HG02588 (cell line): ENCODE data around the gene RPN1.
"Not testable (repeated sequence)": the region's sequence is repeated elsewhere in the genome, so short reads cannot be mapped to it uniquely, and the experiment has no call there.

Experiments used
- ATAC-seq: cut with Tn5 transposase; IDR thresholded peaks from one replicate; pipeline ENCODE4 v1.9.1; 2021; ENCODE audit warnings: mild to moderate bottlenecking, moderate library complexity; ENCODE audit not compliant: unreplicated experiment

Gene RPN1

DNA sequence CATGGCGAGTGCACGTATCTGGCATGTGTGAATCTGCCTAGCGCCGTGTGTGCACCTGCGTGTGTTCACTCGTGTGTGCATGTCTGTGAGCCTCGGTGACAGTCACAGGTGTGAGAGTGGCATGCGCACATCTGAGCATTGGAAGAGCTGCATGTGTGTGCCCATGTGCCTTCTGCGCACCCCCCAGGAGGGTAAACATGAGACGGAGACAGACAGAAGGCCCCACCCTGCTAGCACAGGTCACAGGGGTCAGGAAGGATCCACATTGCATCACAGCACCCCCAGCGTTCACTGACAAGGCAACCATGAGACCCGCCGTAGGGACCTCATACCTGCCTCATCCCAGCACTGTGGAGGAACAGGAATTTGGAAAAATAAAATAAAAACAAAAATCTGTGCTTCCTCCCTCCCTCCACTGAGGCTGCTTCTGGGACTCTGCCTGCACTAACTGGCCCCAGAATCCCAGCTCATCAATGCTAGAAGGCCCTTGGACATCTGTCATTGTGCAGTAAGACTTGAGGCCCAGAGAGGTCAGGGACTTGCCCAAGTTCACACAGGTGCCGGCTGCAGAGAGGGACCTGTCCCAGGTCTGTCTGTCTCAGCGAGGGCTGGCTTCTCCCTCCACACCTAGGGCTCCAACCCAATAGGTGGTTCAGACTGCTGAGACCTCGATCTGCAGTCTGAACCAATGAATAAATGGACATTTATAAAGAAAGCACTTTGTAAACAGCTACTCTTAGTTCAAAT lies 37.4 kb downstream of the RPN1 start:
- no peak for ATAC-seq

DNA sequence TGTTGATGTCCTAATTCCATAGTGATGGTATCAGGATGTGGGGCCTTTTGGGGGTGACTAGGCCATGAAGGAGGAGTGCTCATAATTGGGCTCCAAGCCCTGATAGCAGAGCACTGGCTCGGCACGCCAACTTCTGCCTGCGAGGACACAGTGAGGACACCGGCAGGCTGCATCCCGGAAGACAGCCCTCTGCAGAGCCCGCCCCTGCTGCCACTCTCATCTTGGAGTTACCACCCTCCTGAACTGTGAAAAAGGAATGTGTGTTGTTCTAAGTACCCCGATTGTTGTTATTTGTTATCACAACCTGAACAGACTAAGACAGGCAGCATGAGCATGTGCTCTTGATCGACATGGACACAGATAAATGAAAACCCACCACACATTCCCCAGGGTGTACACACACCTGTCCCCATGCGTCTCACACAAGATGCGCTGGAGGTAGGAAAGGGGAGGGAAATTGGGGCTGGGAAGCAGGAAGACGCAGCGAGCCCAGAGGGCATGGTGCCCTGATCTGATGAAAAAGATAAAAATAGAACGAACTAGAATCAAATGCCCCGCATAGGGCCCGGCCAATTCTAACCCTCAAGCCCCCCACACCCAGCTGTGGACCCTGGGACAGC lies 40.1 kb downstream of the RPN1 start:
- ATAC-seq, result no peak

DNA sequence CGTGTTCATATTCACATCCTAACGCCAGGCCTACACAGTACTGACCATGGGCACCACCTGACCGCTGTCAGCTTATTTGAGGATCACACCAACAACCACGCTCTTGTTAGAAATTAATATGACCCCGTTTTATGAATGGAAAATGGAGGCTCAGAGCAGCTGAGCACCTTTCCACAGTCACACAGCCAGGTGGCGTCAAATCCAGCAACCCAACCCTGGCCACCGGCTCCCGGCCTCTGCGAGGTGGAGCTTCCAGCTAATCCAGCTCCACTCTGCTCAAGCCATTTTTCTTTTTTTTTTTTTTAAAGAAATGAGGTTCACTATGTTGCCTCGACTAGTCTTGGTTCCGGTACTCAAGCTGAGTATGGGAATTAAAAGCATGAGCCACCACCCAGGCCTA lies 41.3 kb downstream of the RPN1 start:
- ATAC-seq, result no peak

DNA sequence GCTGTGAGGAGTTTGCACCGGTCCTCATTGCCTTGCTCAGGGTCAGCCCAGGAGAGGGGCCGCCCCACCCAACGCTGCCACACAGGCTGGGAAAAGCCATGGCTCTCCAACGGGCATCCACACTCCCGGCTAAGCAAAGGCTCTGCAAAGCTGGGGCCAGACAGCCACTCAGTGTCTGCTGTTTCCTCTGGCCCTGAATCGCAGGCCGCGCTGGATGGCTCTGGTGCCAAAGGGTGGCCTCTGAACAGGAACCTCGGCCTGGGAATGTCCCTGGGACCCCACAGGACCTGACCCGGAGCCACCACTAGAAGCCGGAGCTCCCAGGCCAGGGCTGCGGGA lies 42.9 kb downstream of the RPN1 start:
- no peak for ATAC-seq

DNA sequence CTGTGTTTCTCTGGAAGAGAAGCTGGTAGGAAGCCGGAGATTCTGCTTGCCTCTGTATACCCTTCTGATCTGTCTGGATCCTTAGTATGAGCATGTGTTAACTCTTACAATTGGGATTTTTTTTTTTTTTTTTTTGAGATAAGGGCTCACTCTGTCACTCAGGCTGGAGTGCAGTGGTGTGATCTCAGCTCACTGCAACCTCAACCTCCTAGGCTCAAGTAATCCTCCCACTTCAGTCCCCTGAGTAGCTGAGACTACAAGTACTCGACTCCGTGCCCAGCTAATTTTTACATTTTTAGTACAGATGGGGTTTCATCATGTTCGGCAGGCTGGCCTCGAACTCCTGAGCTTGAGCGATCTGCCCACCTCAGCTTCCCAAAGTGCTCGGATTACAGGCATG lies 44.5 kb downstream of the RPN1 start:
- no peak for ATAC-seq

DNA sequence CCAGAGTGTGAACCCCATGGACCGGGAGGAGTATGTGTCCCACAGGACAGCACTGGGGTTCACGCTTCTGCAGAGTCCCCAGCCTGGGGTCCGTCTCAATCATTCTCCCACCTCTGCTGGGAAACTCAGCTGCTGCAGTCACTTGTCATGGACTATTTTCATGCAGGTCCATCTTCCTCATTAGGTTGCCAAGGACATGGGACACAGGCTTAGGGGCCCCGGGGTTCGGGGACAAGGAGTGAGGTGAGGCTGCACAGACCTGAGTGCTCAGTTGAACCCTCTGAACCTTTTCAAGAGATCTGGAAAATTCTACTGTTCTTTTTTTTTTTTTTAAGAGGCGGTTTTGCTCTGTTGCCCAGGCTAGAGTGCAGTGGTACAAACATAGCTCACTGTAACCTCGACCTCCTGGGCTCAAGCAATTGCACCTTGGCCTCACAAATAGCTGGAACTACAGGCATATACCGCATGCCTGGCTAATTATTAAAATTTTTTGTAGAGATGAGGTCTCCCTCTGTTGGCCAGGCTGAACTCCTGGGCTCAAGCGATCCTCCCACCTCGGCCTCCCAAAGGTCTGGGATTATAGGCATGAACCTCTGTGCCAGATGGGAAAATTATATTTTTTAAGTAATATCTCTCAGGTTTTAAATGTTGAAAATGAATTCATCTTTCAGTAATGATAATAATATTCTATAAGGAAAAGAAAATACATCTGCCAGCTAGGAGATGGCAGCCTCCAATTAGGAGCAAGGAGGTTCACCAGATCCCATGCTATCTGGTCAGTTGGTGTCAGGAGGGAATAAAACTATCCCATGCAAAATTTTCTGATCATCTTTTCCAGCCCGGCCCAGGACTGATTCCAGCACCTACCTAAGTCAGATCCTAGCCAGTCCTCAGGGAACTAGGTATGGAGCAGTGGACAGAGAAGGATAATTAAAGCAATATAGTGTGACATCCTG lies 45.2 kb downstream of the RPN1 start:
- no peak for ATAC-seq

DNA sequence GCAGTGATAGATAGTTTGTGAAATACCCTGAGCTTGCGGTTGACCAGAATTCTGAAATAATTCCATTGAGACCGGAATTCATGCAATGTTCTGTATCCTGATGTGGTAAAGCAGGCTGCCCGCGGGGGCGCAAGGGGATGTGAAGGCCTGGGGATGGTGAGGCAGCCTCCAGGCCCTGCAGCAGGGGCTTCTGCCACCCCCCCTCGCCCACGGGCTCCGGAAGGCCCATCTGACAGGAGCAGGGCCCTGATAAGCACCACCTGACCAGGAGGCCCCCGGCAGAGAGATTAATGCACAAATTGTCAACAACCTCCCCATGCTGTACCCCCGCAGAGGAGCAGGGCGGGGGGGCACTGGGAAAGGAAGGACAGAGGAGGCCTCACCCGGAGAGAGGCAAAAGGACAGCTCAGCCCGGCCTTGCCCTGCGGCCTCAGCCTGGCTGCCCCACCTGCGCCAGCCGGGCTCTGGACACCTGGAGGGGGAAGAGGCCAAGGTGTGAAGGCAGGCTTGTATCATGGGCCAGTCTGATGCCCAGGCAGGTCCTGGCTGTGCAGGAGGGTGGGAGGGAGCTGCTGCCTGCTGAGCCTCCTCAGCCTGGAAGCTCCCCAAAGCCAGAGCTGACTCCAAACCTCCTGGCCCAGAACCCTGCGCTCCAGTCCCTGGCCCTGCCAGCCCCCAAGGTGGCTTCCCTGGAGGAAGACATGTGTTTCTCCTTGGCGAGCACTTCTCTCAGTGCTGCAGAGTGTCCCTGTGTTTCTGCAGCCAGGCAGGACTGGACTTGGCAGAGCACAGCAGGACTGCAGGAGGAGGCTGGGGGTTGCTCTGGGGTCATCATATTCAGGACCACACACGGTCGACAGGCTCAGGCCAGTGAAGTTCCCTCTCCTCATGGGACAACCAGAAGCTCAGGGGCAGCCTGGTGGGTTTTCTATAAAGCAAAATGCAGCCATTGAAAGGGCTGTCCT lies 46.5 kb downstream of the RPN1 start:
- no peak for ATAC-seq

DNA sequence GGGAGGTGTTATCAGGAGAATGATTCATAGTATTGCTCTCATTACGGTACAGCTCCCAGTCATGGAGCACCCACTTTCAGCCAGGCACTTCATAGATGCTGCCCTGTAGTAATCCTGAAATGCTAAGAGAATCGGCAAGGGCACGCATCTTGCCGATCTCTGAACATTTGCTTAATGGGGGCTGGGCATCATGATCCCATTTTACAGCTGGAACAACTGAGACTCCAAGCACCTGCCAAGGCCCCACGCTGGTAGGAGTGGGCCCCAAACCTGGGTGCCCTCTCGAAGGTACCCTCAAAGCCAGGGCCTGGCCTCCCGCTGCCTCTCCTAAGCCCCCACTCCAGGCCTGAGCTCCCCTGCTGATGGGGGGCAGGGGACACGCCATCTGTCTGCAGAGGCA lies 47.3 kb downstream of the RPN1 start:
- no peak for ATAC-seq

DNA sequence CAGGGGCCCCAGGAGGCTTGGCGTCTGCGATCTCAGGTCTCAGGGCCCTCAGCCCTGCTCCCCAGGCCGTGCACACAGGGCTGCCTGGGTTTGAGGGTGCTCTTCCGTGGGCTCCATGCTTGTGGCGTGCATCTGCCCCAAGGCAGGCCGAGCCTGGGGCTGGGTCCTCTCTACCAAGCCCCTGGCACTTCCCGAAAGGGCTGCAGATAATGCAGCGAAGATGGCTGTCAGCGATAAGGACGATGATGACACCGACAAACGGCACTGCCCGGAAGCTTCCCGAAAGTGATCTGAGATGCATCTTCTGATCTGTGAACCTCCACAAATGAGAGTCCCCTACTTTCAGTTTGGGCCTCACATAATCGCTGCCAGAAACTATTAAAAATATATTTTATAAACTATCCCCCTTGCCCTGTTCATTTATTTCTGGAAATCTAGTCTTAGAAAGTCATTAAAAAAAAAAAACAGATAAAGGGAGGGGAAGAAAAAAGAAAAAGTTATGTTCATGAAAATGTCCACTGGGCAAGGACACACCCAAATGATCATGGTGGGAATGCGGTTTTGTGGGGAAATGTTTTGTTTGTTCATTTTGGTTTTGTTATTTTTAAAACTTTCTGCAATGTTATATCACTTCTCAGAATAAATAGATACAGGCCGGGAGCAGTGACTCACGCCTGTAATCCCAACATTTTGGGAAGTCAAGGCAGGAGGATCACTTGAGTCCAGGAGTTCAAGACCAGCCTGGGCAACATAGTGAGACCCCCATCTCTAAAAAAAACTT lies 51.5 kb downstream of the RPN1 start:
- no peak for ATAC-seq

DNA sequence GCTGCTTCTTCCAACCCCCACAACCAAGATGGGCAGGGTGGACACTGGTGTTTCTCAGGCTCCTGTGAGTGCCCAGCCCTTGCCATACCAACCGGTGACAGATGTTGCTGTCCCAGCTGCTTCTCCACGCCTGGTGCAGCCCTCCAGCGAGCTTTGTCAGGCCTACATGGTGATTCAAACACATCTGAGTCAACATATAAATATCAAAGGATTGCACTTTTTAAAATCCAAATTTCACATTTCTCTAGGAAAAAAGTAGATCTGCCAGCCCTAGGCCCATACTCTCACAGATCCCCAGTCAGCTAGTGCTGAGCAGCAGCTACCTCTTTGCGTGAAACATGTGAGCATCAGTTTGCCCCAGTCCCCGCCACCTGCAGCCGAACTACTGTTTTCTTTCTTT lies 52.7 kb downstream of the RPN1 start:
- ATAC-seq, result no peak

DNA sequence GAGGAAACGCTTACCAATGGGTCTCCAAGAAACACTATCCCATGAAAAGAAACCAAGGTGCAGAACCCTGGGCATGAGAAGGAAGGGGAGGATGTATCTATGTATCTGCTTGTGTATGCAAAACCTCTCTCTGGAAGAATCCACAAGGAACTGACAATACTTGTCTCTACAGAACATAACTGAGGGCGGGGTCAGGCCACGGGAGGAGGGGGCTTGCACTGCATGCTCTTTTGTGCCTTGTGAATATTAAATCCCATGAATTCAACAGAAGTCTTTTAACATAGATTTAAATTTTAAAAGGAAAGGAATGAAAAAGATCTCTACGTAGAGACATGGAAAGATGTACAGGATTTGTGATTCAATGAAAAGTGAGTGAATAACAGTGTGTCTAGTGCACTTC lies 57.8 kb downstream of the RPN1 start:
- ATAC-seq, result no peak

DNA sequence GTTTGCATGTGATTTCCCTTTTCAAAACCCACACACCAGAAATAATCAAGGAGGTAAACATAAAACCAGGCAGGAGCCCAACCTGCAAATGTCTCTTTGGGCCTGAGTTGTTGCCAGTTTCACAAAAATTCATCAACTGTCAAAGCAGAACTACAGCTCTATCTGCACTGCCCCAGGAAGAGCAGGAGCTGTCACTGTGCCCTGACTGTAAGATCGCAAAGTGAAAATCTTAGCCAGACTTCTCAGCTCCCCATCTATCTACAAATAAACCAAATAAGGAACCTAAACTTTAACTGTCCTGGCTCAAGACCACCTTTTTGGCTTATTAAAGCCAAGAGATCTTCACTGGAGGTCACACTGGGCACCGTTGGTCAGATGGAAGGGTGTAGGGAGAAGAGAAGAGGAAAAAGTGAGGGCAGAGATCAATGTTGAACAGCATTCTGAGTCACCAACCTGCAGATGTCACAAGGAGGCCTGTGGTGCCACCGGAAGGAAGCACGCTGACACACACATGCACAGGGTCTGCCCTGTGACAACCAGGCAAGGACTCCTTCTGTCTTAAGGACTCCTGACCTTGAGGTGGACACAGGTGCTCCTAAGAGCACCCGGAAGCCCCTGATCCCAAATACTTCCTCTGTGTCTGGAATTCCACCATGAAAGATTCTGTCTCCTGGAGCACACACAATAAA lies 58.7 kb downstream of the RPN1 start:
- no peak for ATAC-seq

DNA sequence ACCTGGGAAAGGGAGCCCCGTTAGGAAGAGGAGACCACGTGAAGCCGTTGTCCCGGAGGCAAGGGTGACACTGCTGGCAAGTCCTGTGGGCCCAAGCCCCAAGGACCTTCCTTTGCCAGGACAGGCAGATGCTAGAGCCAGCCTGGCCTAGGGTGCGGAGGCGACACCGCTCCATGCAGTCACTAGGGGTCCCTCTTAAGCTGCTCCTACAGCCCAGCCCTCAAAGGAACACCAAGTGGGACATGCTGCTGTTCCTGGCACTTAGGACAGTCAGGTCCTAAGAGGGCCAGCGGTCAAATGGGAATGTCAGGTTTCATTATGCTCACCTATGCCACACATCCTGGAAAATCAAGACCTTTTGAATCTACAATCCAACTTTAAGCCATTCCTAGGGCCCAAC lies 59.7 kb downstream of the RPN1 start:
- ATAC-seq, result no peak

DNA sequence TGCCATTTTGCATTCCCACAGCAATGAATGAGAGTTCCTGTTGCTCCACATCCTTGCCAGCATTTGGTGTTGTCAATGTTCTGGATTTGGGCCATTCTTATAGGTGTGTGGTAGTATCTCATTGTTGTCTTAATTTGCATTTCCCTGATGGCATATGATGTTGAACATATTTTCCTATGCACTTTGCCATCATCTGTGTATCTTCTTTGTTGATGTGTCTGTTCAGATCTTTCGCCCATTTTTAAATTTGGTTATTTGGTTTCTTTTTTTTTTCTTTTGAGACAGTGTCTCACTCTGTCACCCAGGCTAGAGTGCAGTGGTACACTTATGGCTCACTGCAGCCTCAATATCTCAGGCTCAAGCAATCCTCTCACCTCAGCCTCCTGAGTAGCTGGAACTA lies 60.6 kb downstream of the RPN1 start:
- ATAC-seq, result not testable (repeated sequence)

DNA sequence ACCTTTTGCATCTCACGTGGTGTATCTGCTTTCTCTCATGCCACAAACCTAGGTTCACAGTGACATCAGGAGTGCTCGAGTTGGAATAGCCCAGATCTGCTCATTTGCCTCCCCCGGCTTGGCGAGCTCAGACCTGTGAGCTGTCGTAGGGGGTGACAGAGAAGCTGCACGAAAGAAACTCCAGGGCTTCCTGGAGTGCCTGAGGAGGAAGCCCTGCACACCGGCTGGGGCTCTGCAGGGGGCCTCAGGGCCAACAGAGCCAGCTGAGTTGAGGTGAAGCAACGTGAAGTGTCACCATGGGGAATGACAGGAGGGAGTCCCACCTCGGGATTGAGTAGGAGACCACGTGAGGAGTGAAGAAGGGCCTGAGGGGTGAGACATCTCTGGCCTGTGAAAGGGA lies 62.5 kb downstream of the RPN1 start:
- no peak for ATAC-seq

DNA sequence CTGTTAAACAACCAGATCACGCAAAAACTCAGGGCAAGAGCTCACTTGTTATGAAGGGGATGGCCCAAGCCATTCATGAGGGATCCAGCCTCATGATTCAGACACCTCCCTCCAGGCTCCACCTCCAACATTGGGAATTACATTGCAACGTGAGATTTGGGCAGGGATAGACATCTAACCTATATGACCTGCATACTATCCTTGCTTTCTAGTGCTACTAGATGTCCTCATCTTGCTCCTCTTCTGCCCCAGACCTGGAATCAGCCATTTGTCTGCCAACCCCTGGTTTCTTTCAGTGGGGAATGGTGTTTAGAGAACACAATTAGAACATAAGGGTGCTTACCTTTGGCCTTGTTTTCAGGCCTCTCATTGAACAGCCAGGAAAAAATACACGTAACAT lies 63.2 kb downstream of the RPN1 start:
- no peak for ATAC-seq

DNA sequence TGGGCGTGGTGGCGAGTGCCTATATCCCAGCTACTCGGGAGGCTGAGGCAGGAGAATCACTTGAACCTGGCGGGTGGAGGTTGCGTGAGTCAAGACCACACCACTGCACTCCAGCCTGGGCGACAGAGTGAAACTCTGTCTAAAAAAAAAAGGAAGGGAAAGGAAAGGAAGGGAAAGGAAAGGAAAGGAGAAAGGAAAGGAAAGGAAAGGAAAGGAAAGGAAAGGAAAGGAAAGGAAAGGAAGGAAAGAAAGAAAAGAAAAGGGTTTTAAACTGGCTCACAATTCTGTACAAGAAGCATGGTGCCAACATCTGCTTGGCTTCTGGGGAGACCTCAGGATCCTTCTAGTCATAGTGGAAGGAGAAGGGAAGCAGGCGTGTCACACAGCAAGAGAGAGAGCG lies 63.7 kb downstream of the RPN1 start:
- not testable (repeated sequence) for ATAC-seq

DNA sequence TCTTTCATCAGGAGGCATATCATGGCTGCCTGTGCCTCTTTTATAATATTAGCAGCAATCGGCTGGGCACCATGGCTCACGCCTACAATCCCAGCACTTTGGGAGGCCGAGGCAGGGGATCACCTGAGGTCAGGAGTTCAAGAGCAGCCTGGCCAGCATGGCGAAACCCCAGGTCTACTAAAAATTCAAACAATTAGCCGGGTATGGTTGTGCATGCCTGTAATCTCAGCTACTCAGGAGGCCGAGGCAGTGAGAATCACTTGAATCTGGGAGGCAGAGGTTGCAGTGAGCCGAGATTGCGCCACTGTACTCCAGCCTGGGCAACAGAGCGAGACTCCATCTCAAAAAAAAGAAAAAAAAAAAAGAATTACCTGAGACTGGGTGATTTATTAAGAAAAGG lies 64.2 kb downstream of the RPN1 start:
- not testable (repeated sequence) for ATAC-seq

DNA sequence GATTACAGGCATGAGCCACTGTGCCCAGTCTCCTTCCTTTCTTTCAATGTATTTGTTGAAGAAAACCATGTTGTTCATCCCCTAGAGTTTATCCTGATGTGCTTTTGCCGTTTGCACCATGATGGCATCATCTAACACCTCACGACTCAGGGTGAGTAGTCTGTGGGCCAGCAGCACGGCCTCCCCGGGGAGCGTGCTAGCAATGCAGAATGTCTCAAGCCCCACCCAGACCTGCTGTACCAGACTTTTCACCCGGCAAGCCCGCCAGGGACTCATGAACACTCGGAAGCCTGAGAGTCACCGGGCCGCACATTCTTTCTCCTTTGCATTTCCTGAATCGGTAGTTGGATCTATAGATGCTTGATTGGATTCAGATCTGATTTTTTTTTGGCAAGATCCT lies 64.6 kb downstream of the RPN1 start:
- ATAC-seq, result no peak
